Upper lobe of left lung (tissue), 6 donors: ENCODE data around the gene AKAP5. TPM values are rescaled to one million over a fixed set of nuclear protein-coding genes. Genes with fewer than 3 reads are reported as not detected.

Source experiments
- ATAC-seq, 2 donors: fragments of 200-7000 bp; cut with Tn5 transposase; one replicate each; pipeline ENCODE4 v1.9.1; 2022; ENCODE audit warnings: mild to moderate bottlenecking in 2 of 2, moderate library complexity in 2 of 2; ENCODE audit not compliant: low FRiP score in 2 of 2
- DNase-seq, 2 donors: peaks; one replicate each; pipeline ENCODE4 v3.0.0-alpha.2; 2019 to 2020
- H3K27ac ChIP-seq, 4 donors: fragments of 200-600 bp; sonication (generic); one replicate each; pipeline ENCODE4 v1.5.1; 2016 to 2019
- H3K27me3 ChIP-seq, 4 donors: fragments of 200-600 bp; sonication (generic); one replicate each; pipeline ENCODE4 v1.5.1; 2017 to 2019
- H3K36me3 ChIP-seq, 4 donors: fragments of 200-600 bp; sonication (generic); one replicate each; pipeline ENCODE4 v1.5.1; 2016 to 2019
- H3K4me1 ChIP-seq, 4 donors: fragments of 200-600 bp; sonication (generic); one replicate each; pipeline ENCODE4 v1.5.1; 2018 to 2019
- H3K4me3 ChIP-seq, 4 donors: fragments of 200-600 bp; sonication (generic); one replicate each; pipeline ENCODE4 v1.5.1; 2017 to 2019; ENCODE audit warnings: mild to moderate bottlenecking in 2 of 4, moderate library complexity in 1 of 4
- H3K9me3 ChIP-seq, 4 donors: fragments of 200-600 bp; sonication (generic); one replicate each; pipeline ENCODE4 v1.5.1; 2018 to 2019
- CTCF ChIP-seq, 6 experiments: fragments of 450-650 bp in 4 of 6; fragments of 200-600 bp in 2 of 6; sonication (generic) in 2 of 6; IDR thresholded peaks; one replicate each; pipeline ENCODE4 v1.5.1; 2016 to 2019; ENCODE audit warnings: antibody characterized with exemption in 6 of 6
- EP300 ChIP-seq, 4 donors: sonication (generic); formaldehyde crosslinking; IDR thresholded peaks; one replicate each; pipeline ENCODE4 v1.5.1; 2017; ENCODE audit warnings: antibody characterized with exemption in 4 of 4, control low read depth in 2 of 4
- POLR2A ChIP-seq, 4 donors: fragments of 450-650 bp; IDR thresholded peaks; one replicate each; pipeline ENCODE4 v1.5.1; 2016 to 2017; ENCODE audit warnings: antibody characterized with exemption in 4 of 4, mild to moderate bottlenecking in 2 of 4
- POLR2AphosphoS5 ChIP-seq, 2 donors: sonication (generic); formaldehyde crosslinking; IDR thresholded peaks; one replicate each; pipeline ENCODE4 v1.5.1; 2017; ENCODE audit warnings: antibody characterized with exemption in 2 of 2
- WGBS, 2 donors: methylation state at CpG; one replicate each; pipeline ENCODE4 v1.1.5; 2017 to 2018; 5-methylcytosine and 5-hydroxymethylcytosine counted together
- total RNA-seq, 6 donors: library from RNA; depleted of rRNA in 4 of 6; stranded (reverse); fragments of >200 nt in 4 of 6; gene quantifications; one replicate each; pipeline versions ENCODE4 v1.1.0 to v1.2.1, GENCODE V29; 2016 to 2021
- donor health status: DM: no; HTN: no; CAD: no; lungs with moderate emphysema.
- donor health status: DM: no; HTN: yes; CAD: no; lungs with severe emphysema.

AKAP5 gene
- total RNA-seq, 6 donors from 2014 or later = 1.0 to 5.4 (median 2.5) TPM

DNA sequence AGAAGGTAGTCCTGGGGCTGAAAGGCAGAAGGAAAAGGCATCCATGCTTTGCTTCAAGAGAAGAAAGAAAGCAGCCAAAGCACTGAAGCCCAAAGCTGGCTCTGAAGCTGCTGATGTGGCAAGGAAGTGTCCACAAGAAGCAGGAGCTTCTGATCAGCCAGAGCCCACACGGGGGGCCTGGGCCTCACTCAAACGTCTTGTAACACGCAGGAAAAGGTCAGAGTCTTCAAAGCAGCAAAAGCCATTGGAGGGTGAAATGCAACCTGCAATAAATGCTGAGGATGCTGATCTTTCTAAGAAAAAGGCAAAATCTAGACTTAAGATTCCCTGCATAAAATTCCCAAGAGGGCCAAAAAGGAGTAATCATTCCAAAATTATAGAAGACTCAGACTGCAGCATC lies 3.2 kb downstream of the AKAP5 start:
- TF ChIP-seq CTCF (IDR thresholded peaks at IDR 0.05) (no peak), EP300 (IDR thresholded peaks at IDR 0.05) (no peak), POLR2A (IDR thresholded peaks at IDR 0.05) (no peak), POLR2AphosphoS5 (IDR thresholded peaks at IDR 0.05) (no peak)
- DNase-seq = no peak
- Histone ChIP-seq H3K9me3 (no peaks in the 10 kb centered on the region), H3K4me3 (no peak overlapping the region), H3K27ac (no peak overlapping the region), H3K36me3 (no peaks in the 10 kb centered on the region), H3K4me1 (peaks cover 7 to 20% (median 13%) of the 10 kb centered on the region in 4 donors), H3K27me3 (peaks cover 0 to 11% (median 0%) of the 10 kb centered on the region in 4 donors)
- ATAC-seq = no peak
- 79 to 82% methylated on average over 3 of the region's 3 CpGs for WGBS, 2 donors

DNA sequence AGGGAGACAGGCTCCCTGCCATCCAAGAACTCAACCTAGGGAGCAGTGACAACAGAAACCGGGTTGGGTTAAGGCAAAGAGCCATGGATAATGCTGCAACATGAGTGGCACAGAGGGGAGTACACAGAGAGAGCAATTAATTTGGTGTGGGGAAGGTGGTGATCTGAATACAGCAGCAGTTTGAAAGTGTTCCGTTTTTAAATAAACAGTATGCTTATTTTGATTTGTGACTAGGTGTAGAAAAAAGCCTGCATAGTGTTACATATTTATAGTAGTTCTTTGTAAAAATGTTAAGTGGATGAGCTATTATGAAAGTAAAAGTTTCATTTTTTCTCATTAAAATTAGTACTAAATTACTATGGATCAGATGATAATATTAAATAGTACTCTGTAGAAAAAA lies 8.7 kb downstream of the AKAP5 start:
- Histone ChIP-seq H3K9me3 (no peaks in the 10 kb centered on the region), H3K4me1 (no peaks in the 10 kb centered on the region), H3K27me3 (no peaks in the 10 kb centered on the region), H3K4me3 (no peak overlapping the region), H3K36me3 (no peaks in the 10 kb centered on the region), H3K27ac (no peak overlapping the region)
- WGBS, 2 donors = 69 to 70% methylated on average over 2 of the region's 2 CpGs
- no peak for DNase-seq
- no peak for ATAC-seq
- TF ChIP-seq POLR2AphosphoS5 (IDR thresholded peaks at IDR 0.05) = no peak
- TF ChIP-seq CTCF (IDR thresholded peaks at IDR 0.05) = no peak
- no peak for TF ChIP-seq EP300 (IDR thresholded peaks at IDR 0.05)
- no peak for TF ChIP-seq POLR2A (IDR thresholded peaks at IDR 0.05)

DNA sequence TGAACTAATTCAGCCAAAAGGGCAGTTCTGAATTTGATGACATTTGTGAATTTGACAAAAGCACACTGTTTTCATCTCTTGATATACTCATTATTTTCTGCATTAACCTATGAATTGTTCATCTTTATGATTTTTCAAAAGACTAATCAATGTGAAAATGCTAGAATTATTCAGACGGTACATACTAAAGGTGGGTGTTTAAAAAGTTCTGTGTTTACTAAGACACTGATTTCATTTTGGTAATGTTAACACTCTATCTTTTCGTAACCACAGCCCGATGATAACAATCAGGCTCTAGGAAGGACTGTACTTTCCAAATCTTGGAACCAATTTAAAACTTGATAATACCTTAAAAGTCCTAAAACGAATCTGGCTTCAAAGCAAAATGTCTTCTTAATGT lies 9.4 kb downstream of the AKAP5 start:
- 86 to 89% methylated on average over 4 of the region's 4 CpGs for WGBS, 2 donors
- no peak overlapping the region for H3K27ac ChIP-seq

DNA sequence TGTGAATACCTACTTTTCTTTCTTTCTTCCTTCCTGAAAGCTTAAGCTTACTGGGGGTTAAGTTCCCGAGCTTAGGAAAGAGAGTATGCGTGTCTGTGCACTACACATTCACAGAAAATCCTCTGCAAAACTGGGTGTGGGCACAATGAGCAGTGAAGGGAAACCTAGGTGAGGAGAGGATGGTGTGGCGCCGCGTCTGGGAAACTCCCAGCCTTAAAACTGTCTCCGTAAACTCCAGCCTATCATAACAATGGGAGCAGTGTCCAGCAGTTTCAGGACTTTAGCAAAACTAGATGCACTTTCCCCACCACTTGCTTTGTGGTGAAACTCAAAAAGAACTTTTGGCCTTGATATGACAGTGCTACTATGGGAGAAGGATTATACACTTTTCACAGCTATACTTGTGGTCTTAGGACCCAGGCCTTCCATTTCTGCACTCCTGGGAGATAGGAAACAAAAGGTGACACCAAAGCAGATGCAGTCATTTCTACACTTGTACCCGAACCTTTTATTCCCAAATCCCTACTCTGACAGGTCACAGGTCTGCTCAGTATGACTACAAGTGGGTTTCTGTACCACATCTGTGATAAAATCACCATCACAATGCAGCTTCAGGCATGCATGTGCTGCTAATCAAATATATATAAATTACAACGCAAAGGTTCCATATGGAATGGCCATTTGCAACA lies 10.4 kb downstream of the AKAP5 start:
- 93 to 97% methylated on average over 8 of the region's 8 CpGs for WGBS, 2 donors
- TF ChIP-seq POLR2AphosphoS5 (IDR thresholded peaks at IDR 0.05) (no peak), CTCF (IDR thresholded peaks at IDR 0.05) (no peak), EP300 (IDR thresholded peaks at IDR 0.05) (no peak), POLR2A (IDR thresholded peaks at IDR 0.05) (no peak)
- Histone ChIP-seq H3K4me3 (no peak overlapping the region), H3K27ac (no peak overlapping the region), H3K4me1 (no peaks in the 10 kb centered on the region), H3K36me3 (peaks cover 0 to 6% (median 0%) of the 10 kb centered on the region in 4 donors), H3K9me3 (no peaks in the 10 kb centered on the region), H3K27me3 (no peaks in the 10 kb centered on the region)
- no peak for DNase-seq
- ATAC-seq = no peak

More for the DNA sequence above, 9.4 kb downstream of the AKAP5 start:
- Histone ChIP-seq H3K36me3 (peaks cover 0 to 4% (median 0%) of the 10 kb centered on the region in 4 donors), H3K4me1 (no peaks in the 10 kb centered on the region), H3K4me3 (no peak overlapping the region), H3K9me3 (no peaks in the 10 kb centered on the region), H3K27me3 (no peaks in the 10 kb centered on the region)
- ATAC-seq = no peak
- DNase-seq = no peak
- TF ChIP-seq POLR2A (IDR thresholded peaks at IDR 0.05) (no peak), EP300 (IDR thresholded peaks at IDR 0.05) (no peak), CTCF (IDR thresholded peaks at IDR 0.05) (no peak), POLR2AphosphoS5 (IDR thresholded peaks at IDR 0.05) (no peak)

- H3K27ac ChIP-seq = no peak overlapping the region
- no peaks in the 10 kb centered on the region for H3K9me3 ChIP-seq
- peaks cover 0 to 6% (median 2%) of the 10 kb centered on the region in 4 donors for H3K36me3 ChIP-seq
- no peaks in the 10 kb centered on the region for H3K4me1 ChIP-seq
- 94 to 95% methylated on average over 8 of the region's 8 CpGs for WGBS, 2 donors
- no peak for DNase-seq
- H3K4me3 ChIP-seq = no peak overlapping the region
- no peaks in the 10 kb centered on the region for H3K27me3 ChIP-seq
- TF ChIP-seq EP300 (IDR thresholded peaks at IDR 0.05) = no peak
- no peak for TF ChIP-seq POLR2AphosphoS5 (IDR thresholded peaks at IDR 0.05)
- TF ChIP-seq POLR2A (IDR thresholded peaks at IDR 0.05) = no peak
- no peak for TF ChIP-seq CTCF (IDR thresholded peaks at IDR 0.05)
- no peak for ATAC-seq
These were observed 11.1 kb downstream of the AKAP5 start for GRCh38 chr14:64476438-64476837.
